ENCODE data around the gene TMEM72.

- no peak for TF ChIP-seq POLR2AphosphoS5 (IDR thresholded peaks at IDR 0.05; ENCODE audit: borderline replicate concordance, low read depth, low read length)
- TF ChIP-seq EZH2 (IDR thresholded peaks at IDR 0.05), result no peak
- TF ChIP-seq FOXP2 (optimal IDR thresholded peaks at IDR 0.05; ENCODE audit: control extremely low read depth, extremely low read length, insufficient read depth), result no peak
These were observed 65.4 kb downstream of the TMEM72 start for GRCh38 chr10:44976352-44977198.
